Measurements from ENCODE around the gene PDE4D.
"Not testable (repeated sequence)": the region's sequence is repeated elsewhere in the genome, so short reads cannot be mapped to it uniquely, and the experiment has no call there.

Gene PDE4D

DNA sequence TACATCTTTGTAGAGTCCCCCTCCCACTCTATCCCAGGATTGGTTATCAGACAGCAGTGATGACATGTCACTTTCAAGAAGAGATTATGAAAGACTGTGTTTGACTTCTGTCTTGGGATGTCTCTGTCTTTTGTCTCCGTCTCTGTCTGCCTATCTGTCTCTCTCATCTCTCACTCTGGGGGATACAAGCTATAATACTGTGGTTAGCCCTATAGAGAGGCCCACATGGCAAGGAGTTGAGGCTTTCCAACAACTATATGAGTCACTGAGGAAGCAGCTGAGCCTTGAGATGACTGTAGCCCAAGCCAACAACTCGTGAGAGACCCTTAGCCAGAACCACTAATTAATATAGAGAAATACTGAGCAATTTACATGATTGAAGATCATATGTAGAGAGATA, 284.8 kb downstream of the PDE4D start:
- no peak for DNase-seq (ENCODE audit: low spot score)

- DNase-seq (ENCODE audit: low spot score): no peak
Measured at GRCh38 chr5:59607138-59607765, 286.3 kb downstream of the PDE4D start.

DNA sequence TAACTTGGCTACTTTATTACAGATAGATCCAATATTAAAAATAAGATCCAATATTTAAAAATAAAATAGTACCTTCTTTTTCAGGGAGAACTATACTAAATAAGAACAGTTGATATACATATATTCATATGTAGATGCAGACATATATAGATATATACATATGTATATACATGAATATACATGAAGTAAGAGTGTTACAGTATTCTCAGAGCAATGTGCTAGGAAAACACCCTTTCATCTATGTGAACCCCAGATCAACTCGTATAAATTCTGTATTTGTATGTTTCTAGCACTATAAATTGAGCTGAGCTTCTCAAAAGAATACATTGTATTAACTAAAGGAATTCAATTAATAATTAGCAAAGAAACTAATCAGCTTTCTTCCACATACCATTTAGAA, 287.6 kb downstream of the PDE4D start:
- no peak for DNase-seq (ENCODE audit: low spot score)

- no peak for DNase-seq (ENCODE audit: low spot score)
Measured at GRCh38 chr5:59604111-59604510, 289.4 kb downstream of the PDE4D start.

DNA sequence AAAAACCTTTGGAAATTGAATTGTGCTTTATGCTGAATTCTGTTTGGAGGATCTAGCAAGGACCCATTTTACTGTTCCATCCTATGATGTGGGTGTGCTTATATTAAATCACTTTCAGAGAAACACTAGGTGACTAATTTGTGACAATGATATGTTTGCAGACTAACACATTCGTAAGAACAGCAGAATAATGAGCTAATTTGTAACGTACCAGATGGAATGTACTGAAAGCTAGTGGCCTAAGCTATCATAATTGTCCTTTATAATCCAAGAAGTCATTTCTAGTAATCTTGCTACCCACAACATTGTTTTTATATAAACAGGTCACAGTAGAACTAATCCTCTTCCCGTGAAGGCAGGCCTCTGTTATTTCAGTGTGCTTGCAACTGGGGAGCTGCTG, 292.5 kb downstream of the PDE4D start:
- DNase-seq (ENCODE audit: low spot score): no peak

DNA sequence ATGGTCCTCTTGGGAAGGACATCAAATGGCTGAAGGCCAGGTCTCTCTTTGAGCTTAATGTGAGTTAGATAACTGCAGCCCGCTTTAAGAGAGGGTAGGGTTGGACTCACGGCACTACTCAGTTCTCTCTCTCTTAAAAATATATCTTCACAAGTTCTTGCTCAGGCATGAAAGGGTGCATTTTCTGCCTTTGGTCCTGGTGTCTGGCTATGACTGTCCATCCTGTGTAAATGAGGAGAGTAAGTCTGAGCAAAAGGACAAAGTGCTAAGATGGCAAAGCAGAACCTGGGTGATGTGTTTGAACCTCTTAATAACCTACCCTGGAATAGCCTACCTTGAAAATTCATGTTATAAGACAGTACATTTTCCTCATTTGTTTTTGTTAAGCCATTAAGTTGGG, 293.4 kb downstream of the PDE4D start:
- DNase-seq (ENCODE audit: low spot score): no peak

- no peak for DNase-seq (ENCODE audit: low spot score)
Measured at GRCh38 chr5:59599729-59600128, 293.8 kb downstream of the PDE4D start.

DNA sequence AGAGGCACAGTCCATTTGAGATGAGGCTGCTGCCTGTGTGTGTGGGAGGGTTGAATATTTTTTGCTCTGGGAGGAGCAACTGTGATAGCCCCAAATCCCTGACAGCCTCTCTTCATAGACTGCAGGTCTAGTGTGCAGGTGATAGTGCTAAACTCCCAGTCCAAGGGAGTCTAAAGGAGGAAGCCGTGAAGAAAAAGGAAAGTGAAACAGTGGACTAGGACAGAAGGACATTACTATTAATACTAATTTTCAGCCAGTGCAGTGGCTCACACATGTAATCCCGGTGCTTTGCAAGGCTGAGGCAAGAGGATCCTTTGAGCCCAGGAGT, 295.0 kb downstream of the PDE4D start:
- no peak for DNase-seq (ENCODE audit: low spot score)

DNA sequence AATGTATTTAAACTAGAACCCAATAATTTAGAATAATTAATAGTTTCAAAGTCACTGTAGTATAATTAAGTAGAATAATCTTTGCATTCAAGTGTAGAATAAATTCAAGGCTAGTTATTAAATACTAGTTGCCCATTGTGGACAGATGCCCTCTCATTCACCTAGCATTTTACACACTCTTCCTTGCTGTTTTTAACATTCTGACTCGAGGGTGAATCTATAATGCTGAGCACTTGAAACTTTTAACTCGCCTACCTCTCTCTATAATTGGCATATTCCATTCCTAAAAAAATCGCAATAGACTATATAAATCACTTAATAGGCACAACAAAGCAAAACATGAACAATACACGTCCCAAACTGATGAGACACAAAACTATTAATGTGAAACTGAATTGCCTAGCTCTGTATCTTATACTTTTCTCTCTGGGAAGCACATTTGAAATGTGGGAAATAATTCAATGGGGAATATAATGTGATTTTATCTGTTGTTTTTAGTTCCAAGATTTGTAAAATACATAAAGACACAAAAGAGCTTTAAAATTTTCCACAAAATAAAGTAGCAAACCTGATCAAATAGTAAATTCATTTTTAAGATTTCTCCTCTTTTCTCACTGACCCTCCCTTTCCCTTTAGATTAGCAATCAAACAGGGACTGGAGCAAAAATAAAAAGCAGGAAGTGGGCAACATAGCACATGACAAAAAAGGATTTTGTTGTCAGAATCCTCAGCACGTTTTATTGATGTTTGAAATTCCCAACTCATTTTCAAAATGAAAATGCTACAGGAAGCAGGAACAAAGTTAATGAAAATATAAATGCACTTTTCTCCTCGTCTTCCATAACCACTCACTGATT, 295.6 kb downstream of the PDE4D start:
- no peak for DNase-seq (ENCODE audit: low spot score)

- DNase-seq (ENCODE audit: low spot score): no peak
Measured at GRCh38 chr5:59596586-59597350, 296.8 kb downstream of the PDE4D start.

GRCh38 chr5:59594118-59594517, 299.4 kb downstream of the PDE4D start:
- DNase-seq (ENCODE audit: low spot score): not testable (repeated sequence)

GRCh38 chr5:59593439-59594007, 300.0 kb downstream of the PDE4D start:
- no peak for DNase-seq (ENCODE audit: low spot score)

GRCh38 chr5:59592101-59592500, 301.4 kb downstream of the PDE4D start:
- DNase-seq (ENCODE audit: low spot score): no peak

- DNase-seq (ENCODE audit: low spot score): no peak
Measured at GRCh38 chr5:59591162-59591561, 302.4 kb downstream of the PDE4D start.

- no peak for DNase-seq (ENCODE audit: low spot score)
Measured at GRCh38 chr5:59588922-59589321, 304.6 kb downstream of the PDE4D start.

DNA sequence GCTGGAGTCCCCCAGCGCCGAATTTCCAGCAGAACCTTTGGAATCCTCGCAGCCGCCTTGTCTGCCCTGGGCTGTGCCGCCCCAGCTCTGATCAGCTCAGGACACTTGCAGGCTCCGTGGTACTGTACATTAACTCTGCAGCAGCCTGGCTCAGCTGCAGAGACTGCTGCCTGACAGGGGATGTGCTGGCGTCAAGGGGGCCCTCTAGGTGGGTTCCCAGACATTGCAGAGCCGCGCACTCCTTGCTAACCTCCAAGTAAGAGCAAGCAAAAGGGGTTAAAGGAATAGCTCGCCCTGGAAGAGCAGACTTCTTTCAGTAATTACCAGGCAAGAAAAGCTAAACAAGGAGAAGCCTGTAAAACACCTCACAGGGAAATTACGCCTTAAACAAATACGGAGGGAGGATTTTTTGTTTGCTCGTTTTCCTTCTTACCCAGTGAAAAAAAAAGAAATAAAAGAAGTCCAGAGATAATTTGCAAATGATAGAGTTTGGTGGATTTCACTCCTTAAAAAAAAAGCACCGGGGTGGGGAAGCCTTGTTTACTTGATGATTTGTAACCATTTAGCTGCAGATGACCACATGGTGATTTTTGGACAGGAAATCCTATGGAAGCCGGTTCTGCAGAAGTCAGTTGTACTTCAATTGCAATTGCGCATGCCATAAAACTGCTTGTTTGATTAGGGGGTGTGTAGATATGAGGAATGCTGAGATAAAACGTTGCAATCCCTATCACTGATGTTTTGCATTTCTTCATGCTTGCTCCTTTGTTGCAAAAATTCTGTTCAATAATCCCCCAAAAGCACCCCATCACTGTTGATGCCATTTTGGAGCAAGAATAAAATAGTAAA, 305.8 kb downstream of the PDE4D start:
- DNase-seq (ENCODE audit: low spot score): no peak

GRCh38 chr5:59586841-59587240, 306.7 kb downstream of the PDE4D start:
- DNase-seq (ENCODE audit: low spot score): no peak

DNA sequence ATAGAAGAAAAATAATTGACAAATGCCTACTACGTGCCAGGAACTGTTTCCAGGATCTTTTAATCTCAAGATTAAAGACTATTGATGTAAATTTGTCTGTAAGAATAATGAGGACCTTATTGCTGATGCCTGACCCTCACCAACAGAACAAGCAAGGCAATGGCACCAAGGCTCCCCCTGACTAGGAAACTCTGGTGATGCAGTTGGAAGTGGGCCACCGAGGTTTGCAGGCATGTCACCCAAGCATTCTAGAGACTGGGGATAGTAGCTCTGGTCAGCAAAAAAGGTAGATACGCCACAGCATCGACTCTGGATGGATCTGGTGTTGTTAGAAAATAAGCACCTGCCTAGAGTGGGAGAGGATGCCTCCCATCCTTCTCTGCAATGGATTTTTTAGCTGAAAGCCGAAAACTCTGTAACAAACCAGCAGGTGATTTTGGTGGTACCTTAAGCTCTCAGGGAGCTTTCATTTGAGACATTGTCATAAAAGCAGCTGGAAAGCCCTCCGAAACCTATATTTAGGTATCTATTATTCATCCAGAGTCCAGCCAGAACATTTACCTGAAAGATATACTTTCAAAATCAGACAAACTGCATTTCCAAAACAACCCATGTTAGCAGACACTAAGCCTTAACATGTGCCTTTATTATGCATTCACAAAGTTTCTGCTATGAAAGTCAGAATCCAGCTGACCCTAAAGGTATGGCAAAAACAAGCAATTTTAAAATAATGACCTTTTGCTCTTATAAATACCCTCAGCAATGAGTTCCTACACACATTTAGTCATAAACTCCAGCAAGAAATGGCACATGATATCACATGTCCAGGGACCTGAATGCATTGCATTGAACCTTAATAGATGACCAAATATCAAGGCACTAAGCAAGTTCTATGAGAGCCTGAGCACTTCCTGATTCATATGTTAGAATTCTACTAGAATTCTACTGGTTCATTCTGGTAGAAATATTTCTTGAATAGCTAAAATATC, 308.4 kb downstream of the PDE4D start:
- DNase-seq (ENCODE audit: low spot score): no peak

DNA sequence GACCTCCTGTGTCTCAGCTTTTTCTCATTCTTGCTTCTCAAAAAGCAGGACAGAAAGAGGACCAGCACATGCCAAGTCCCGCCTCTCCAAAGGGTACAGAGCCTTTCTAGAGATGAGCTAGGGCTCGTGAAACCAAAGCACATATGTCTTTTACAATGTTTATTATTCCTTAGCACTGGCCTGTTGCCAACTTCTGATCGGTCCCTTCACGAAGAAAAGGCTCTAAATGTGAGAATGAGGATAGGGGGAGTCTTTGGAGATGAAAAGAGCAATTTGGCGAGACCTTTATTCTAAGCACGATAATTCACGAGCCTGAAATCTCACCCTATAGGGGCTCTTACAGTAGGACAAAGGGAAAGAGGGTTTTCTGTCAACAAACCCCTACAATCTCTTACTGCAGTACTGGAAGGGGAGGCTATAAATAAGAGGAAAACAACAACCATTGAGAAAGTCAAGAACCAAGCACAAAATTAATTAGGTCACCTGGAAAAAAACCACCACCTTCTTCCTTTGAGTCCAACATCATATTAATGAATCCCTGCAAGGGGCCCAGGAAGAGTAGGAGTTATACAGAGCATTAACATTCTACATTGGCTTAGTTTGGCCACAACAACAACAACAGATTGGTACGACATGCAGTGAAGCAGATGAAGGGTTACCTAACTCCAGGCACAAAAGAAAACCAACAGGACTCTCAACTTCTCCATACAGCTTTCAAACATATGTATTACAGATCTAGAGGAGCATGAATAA, 309.5 kb downstream of the PDE4D start:
- DNase-seq (ENCODE audit: low spot score): no peak

Measured in hematopoietic multipotent progenitor cell treated with erythropoietin and hydrocortisone succinate and interleukin-3 and kit ligand, for 15 days (in vitro differentiated cells).